ENCODE data around the gene ZNF275. TPM values are rescaled to one million over a fixed set of nuclear protein-coding genes. Genes with fewer than 3 reads are reported as not detected.

The ZNF275 gene
- total and polyA plus RNA-seq, 2 of the 8 experiments (the other 6 are each of a cell fraction or from before 2014, with no cell fraction given), result 8.2 to 9.1 TPM

GRCh38 chrX:153387345-153387744, 53.4 kb downstream of the ZNF275 start (continued):
- TF ChIP-seq, protein P1, sequence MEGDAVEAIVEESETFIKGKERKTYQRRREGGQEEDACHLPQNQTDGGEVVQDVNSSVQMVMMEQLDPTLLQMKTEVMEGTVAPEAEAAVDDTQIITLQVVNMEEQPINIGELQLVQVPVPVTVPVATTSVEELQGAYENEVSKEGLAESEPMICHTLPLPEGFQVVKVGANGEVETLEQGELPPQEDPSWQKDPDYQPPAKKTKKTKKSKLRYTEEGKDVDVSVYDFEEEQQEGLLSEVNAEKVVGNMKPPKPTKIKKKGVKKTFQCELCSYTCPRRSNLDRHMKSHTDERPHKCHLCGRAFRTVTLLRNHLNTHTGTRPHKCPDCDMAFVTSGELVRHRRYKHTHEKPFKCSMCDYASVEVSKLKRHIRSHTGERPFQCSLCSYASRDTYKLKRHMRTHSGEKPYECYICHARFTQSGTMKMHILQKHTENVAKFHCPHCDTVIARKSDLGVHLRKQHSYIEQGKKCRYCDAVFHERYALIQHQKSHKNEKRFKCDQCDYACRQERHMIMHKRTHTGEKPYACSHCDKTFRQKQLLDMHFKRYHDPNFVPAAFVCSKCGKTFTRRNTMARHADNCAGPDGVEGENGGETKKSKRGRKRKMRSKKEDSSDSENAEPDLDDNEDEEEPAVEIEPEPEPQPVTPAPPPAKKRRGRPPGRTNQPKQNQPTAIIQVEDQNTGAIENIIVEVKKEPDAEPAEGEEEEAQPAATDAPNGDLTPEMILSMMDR (IDR thresholded peaks at IDR 0.05; ENCODE audit: control extremely low read depth in 1 of 3, insufficient read depth in 1 of 3, low read depth in 1 of 3, low read length in 3 of 3), result no peak
- TF ChIP-seq BRCA1 (IDR thresholded peaks at IDR 0.05; ENCODE audit: low read depth, low read length) (no peak), CHD1 (IDR thresholded peaks at IDR 0.05; ENCODE audit: low read depth, low read length) (no peak), CTBP2 (IDR thresholded peaks at IDR 0.05; ENCODE audit: borderline replicate concordance, insufficient read depth, insufficient read length, low read length) (no peak), NRF1 (IDR thresholded peaks at IDR 0.05; ENCODE audit: low read depth, low read length) (no peak)
- TF ChIP-seq, protein P2, sequence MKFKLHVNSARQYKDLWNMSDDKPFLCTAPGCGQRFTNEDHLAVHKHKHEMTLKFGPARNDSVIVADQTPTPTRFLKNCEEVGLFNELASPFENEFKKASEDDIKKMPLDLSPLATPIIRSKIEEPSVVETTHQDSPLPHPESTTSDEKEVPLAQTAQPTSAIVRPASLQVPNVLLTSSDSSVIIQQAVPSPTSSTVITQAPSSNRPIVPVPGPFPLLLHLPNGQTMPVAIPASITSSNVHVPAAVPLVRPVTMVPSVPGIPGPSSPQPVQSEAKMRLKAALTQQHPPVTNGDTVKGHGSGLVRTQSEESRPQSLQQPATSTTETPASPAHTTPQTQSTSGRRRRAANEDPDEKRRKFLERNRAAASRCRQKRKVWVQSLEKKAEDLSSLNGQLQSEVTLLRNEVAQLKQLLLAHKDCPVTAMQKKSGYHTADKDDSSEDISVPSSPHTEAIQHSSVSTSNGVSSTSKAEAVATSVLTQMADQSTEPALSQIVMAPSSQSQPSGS (IDR thresholded peaks at IDR 0.05; ENCODE audit: low read length), result no peak

All from H1 (cell line).